Activated naive CD4-positive, alpha-beta T cell (primary cell): ENCODE measurements around the gene GNPTG.

Source experiments
- DNase-seq, 4 experiments: peaks; one replicate each; lab custom pipeline; 2025; lab: John Stamatoyannopoulos, UW

GNPTG gene

GRCh38 chr16:1394367-1394951 is 42.7 kb downstream of the GNPTG start:
- DNase-seq = no peak

DNA sequence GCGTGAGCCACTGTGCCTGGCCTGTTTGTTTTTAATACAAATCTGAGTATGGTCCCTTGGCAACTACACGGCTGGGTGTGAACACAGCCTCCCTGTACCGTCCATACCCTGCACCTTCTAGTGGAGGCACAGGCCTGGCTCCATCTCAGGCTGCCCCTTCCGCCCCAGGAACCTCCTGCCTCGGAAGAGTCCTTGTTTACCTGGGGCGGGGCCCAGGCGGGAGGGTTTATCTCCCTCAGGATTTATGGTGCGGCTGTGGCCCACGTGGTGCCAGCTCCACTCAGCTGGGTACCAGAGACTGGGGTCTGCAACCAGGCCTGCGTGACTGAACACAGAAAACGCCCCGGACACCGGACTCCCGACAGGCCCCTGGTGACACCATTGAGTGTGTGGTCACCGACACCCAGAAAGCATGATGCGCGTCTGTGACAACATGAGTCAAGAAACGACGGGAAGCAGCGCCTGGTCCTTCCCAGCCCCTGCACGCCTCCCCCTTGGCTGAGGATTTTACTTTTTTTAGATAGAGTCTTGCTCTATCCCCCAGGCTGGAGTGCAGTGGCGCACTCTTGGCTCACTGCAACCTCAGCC is 43.8 kb downstream of the GNPTG start:
- DNase-seq = no peak

DNA sequence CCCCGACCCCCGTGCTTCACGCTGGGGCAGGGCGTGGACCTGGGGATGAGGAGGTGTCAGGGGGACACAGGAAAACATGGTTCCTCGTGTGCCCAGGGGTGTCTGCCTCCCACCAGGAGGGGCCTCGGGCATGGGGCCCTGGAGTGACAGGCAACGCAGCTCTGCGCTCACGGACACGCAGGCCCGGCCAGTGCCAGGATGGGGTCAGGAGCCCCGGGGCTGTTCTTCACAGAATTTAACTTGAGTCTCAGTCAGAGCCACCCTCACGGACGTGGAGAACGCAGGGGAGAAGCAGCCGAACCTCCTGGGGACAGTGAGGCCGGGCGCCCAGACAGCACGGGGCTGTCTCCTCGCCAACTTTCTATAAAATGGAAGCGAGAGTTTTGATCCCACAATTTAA is 46.0 kb downstream of the GNPTG start:
- no peak for DNase-seq

- DNase-seq = no peak
These were observed 46.6 kb downstream of the GNPTG start for GRCh38 chr16:1398351-1398750.

- no peak for DNase-seq
These were observed 47.3 kb downstream of the GNPTG start for GRCh38 chr16:1398826-1399581.

DNA sequence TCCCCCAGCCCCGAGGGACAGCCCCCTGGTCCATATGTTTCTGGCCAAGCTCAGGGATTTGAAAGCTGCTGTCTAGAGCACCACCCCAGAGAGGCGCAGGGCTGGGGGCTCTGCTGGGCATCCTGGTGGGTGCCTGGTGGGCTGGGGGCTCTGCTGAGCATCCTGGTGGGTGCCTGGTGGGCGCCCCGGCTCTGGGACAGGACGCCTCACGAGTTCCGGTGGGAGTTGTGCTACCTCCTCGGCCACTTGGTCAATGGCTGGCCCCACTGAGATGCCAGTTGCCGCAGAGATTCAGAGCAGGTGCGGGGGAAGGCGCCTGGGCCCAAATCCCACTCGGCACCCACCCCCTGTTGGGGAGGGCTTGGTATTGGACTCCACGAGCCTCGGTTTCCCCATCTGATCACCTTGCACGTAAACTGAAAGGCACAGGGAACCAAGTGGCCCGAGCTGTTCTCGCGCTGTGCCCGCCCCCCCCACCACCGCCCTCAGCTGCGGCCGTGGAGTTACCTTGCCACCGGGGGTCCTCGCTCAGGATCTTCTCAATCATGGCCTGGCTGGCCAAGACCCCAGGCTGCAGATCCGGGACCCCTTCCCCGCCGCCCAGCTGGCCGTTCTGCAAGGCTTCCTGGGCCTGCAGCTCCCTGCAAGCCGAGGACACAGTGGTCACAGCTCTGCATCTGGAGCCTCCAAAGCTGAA is 49.5 kb downstream of the GNPTG start:
- DNase-seq = no peak

GRCh38 chr16:1401758-1402154 is 50.0 kb downstream of the GNPTG start:
- no peak for DNase-seq

DNA sequence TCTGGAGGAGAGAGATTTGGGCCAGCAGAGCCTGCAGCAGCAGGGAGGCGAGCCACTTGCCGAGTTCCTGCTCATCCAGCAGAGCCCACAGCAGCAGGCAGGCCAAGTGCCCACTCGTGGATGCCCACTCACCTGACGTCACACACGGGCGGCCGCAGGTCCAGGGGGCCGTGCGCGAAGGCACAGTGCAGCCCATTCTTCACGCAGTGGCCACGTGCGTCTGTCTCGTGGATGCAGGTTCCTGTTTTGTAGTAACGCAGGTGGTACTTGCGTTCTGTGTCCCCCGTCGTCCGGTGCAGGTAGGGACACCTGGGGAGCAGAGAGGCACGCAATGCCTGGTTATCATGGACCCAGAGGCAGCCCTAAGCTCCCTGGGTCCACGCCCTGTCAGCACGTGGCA is 51.3 kb downstream of the GNPTG start:
- DNase-seq = no peak

DNA sequence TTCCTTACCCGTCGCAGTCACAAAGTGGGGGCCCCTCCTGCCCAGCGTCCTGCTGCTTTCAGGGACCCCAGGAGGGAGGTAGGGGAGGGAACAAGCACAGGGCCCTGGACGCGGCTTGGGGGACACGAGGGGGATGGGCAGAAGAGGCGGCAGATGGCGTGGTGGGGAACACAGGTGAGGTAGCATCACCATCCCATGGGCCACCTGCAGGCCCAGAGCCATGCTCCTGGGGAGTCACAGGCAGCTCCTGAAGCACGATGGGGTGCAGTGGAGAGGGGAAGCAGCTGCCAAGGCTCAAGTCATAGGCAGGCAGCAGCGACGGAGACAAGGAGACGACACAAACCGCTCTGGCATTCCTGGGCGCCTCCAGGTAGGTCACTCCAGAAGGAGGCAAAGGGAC is 52.0 kb downstream of the GNPTG start:
- no peak for DNase-seq

DNA sequence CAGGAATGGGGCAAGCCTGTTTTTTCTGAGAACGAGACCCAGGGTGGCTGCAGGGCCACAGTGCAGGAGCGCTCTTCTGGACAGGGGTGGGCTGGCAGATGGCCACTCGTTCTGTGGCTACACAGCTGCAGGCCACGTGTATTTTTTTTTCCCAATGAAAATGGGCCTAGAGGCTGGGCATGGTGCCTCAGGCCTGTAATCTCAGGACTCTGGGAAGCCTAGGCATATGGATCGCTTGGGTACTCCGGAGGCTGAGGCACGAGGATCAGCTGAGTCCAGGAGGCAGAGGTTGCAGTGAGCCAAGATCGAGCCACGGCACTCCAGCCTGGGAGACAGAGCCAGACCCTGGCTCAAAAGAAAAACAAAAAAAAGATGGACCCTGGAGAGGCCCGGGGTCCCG is 56.0 kb downstream of the GNPTG start:
- no peak for DNase-seq

DNA sequence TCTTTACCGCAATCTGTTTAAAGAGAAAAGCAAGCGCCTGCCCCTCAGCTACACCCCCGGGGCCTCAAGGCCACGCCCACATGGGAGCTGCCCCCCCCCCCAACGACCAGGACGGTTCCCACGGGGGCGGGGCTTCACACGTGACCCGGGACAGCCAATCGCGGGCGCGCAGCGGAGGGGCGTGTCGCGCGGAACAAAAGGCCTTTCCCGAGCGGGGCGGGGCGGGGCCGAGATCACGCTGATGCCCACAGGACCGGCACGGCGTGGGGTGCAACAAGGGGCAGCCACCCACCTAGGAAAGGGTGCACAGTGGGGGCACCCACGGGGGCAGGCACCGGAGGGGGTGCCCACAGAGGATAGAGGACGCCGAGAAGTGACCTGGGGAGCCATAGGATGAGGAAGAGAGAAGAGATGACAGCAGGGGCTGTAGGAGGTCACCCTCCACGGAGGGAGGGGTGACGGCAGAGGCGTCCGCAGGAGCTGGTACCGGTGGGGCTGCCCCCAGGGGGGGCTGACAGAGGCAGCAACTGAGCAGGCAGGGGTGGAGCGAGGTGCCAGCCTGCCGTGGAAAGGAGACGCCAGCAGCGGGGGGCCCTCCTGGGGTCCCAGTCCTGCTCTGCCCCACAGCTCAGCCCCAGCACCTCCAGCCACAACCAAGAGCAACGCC is 56.6 kb downstream of the GNPTG start:
- DNase-seq = peak; percentile 91 to 96 (median 94)

DNA sequence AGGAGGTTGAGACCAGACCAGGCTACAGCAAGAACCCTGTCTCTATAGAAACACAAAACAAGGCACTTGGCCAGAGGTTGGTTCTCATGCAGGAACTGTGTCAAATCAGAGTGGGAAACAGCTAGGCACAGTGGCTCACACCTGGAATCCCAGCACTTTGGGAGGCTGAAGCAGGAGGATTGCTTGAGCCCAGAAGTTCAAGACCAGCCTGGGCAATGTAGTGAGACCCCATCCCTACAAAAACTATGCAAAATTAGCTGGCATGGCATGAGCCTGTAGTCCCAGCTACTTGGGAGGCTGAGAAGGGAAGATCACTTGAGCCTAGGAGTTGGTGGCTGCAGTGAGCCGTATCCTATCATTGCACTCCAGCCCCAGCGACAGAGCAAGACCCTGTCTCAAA is 61.1 kb downstream of the GNPTG start:
- no peak for DNase-seq
